HT1080 (cell line): ENCODE data around the gene SCAND1. TPM values are rescaled to one million over a fixed set of nuclear protein-coding genes. Genes with fewer than 3 reads are reported as not detected.
A peak's percentile ranks its signal among the peaks of the same experiment; 100 is the strongest.
"Not testable (repeated sequence)": the region's sequence is repeated elsewhere in the genome, so short reads cannot be mapped to it uniquely, and the experiment has no call there.

Experiments used
- DNase-seq: peaks from one replicate; pipeline ENCODE4 v3.0.0-alpha.2; 2015; ENCODE audit warnings: low read depth
- total RNA-seq: library from RNA; depleted of rRNA; stranded (reverse); fragments of >200 nt; shearing (Covaris generic); gene quantifications from 2 replicates; pipeline ENCODE4 v1.2.3, GENCODE V29; 2014

The SCAND1 gene
- total RNA-seq, 1 experiment from 2014 or later = 103 TPM

DNA sequence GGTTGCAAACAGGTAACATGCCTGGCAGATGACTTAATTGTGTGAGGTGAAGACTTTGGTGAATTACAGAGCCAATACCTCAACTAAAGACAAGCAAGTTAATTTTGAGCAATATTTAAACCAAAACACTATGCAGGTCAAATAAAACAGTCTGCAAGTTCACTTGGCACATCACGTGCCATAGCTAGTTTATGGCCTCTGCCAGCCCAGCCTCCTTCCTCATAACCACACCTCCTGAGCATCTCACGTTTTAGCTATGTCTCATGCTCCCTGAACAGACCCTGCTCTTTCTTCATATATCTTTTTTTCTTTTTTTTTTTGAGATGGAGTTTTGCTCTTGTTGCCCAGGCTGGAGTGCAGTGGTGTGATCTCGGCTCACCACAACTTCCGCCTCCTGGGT lies 9.6 kb upstream of the SCAND1 start:
- no peak for DNase-seq

DNA sequence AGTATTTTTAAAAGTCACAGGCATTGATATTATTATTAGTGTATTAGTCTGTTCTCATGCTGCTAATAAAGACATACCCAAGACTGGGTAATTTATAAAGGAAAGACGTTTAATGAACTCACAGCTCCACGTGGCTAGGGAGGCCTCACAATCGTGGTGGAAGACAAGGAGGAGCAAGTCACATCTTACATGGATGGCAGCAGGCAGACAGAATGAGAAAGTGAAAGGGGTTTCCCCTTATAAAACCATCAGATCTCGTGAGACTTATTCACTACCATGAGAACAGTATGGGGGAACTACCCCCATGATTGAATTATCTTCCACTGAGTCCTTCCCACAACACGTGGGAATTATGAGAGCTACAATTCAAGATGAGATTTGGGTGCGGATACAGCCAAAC lies 5.0 kb upstream of the SCAND1 start:
- DNase-seq = not testable (repeated sequence)

DNA sequence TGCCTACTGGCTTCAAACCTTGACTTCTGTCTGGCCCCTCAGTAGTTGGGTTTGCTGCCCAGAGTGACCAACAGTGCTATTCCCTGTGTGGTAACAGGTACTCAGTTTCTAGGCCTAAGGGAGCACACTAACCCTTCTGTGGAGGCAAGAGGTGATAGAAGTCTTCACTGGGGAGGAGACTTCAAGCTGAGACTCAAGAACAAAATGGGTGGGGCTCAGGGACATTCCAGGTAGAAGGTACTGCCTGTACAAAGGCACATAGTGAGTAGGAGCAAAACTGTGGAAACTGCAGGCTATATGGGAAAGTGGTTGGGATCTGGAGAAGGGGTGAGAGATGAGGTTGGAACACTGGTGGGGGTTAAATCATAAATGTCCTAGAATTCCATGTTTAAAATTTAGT lies 2.3 kb upstream of the SCAND1 start:
- no peak for DNase-seq

DNA sequence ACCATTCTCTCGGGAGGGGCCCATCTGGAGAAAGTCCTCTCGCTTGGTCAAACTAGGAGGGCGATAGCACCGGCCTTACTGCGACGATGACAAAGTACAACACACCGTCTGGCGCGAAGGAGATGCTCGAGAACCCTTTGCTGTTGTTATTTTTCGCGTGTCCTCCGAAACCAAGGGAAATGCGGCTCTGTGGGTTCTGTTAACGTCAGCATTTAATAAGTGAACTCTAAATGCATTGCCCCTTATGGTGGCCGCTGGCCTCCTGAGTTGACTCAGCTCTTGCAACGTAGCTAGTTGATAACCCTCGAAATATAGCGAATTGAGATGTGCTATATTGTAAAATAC lies 577 bp upstream of the SCAND1 start:
- DNase-seq = no peak

DNA sequence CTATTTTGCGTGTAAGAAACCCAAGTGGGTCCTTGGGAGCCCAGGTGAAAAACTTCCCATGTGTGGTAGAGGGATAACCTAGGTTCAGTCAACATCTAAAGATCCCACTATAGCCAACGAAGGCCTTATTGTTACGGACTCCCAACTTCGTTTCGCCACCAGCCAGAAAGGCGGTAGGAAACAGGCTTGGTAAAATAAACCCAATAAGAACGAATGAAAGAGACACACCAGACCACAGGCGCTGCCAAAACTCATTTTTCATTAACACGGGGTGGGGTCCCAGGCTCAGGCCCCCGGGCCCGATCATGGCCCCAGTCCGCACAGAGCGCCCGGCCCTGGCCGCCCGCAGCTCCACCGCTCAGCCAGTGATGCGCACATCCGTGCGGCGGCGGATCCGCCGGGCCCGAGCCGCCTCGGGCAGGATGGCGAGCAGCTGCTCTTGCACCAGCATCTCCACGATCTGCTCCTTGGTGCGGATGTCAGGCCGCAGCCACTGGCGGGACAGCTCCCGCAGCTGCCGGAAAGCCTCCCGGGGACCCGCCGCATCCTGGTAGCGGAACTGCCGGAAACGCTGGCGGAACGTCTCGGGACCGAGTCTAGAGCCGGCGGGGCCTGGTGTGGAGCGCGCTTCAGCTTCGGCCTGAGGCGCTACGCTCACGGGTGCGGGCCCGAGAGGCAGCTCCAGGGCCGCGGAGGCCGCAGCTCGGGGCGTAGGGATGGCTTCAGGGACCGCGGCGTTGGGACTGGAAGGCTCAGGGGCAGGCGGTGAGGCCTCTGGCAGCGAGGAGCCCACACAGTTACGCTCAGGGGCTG lies 709 bp downstream of the SCAND1 start:
- no peak for DNase-seq

DNA sequence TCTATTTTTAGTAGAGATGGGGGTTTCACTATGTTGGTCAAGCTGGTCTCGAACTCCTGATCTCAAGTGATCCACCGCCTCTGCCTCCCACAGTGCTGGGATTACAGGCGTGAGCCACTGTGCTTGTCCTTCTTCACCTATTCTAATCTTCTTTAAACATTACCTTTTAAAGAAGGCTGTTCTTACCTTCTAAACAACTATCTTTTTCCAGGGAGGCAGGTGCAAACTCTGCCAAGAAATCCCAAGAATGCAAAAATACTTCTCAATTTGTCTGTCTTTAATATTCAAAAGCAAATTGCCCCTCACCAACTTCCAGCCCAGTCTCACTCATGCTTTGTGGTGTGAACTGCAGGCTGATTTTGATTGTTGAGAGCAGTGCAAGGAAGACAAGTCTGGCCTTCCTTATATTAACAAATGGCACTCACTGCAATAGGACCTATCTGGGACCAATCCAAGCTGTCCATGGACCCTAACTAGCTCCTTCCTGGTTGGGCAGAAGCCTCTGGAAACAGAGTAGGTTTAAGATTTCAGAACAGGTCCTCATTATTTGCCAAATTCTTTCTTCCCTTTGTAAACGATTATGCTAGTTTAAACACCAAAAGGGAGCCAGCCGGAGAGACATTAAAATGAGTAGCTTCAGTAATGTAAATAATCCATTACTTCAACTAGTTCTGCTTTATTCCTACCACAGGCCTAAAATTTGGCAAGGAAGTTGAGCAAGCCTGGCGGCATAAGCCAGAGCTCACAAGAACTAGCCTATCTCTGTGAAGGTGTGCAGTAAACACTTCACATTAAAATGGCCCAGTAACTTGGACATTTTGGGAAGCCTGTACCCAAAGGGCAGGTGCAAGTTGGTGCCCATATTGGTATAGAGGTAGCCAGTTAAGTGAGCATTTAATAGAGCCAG lies 1.6 kb downstream of the SCAND1 start:
- DNase-seq = no peak

DNA sequence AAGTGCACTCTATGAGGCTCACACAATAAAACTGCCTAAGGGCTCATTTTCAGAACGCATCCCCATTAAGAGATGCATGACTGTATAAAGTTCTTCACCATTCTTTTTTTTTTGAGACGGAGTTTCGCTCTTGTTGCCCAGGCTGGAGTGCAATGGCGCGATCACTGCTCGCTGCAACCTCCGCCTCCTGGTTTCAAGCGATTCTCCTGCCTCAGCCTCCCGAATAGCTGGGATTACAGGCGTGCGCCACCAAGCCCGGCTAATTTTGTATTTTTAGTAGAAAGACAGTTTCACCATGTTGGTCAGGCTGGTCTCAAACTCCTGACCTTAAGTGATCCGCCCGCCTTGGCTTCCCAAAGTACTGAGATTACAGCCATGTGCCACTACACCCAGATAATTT lies 2.2 kb downstream of the SCAND1 start:
- DNase-seq = not testable (repeated sequence)

DNA sequence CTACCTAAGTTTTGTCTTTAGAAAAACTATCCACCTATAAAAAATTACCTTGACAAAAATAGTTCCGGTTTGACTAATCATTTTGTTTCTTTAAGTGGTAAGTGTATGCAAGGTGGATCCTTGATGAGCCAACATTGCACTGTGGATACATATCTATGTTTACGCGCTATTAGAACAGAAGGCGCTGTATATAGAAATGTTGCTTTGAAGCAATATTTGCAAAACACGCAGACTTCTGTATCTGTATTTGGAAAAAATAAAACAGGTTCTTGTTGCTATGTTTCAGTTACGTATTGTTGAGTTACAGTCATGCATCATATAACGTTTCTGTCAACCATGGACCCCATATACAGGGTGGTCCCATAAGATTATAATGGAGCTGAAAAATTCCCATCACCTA lies 4.2 kb downstream of the SCAND1 start:
- no peak for DNase-seq

DNA sequence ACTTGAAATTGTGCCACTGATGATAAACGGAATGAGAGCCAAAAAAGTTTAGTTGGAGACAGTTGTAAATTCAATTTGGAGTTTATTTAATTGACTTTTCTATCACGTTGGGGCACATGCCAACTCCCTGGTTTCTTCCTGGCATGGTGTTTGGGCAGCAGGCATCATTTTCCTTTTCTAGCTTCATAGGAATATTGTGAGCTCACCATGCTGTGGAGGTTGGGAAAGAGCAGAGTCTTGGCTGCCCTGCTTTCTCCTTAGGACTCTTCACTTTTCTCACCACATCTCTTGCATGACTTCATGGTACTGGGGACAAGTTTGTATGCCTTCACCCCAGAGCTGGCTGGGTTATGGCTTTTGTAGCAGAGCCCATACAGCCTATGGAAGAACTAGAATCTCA lies 6.4 kb downstream of the SCAND1 start:
- no peak for DNase-seq

DNA sequence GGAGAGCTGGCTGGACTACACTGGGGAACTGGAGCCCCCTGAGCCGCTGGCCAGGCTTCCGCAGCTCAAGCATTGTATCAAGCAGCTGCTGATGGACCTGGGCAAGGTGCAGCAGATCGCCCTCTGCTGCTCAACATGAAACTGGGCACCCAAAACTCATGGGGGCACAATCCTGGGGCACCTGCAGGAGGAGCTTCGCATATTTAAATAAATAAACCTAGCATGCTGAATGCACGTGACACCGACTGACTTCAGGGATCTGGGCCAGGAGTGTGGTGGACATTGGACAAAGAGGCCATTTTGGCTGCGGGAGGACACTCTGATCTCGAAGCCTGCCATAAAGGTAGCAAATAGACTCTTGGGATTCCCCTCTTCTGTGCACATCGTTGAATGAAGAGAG lies 6.8 kb downstream of the SCAND1 start:
- peak; percentile 34 for DNase-seq

DNA sequence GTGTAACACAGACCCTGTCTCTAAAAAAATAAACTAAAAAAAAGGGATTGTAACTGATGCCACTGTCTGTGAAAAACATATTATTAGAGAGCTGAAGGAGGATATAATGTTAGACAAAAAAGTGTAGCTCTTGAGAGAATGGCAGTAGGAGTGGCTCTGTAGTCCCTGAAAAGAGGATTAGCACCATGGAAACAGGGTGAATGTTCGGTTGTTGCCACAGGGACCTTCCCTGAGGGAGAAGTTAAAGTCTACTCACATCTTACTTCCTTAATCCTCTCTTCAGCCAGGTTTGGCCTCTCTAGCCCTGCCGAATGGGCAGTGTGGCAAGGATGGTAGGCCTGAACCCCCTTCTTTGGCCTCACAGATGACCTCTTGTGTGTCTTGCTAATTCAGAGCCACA lies 12.1 kb downstream of the SCAND1 start:
- DNase-seq = no peak

DNA sequence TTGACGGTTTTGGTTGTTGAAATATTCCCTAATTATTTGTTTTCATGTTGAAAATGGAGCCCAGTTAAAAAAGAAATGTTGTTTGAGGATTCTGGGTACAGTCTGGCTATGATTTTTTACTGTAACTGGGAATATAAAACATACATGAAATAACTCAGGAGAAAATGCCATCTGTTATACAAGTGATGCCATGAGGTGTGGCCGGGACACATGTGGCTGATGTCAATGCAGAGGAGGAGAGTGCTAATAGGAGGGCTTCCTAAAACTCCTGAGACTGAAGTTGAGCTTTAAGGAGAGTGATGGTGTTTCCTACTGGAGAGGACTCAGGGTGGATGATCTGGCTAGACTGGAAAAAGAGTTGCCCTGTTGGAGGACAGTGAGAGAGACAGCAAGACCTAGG lies 12.7 kb downstream of the SCAND1 start:
- DNase-seq = no peak

DNA sequence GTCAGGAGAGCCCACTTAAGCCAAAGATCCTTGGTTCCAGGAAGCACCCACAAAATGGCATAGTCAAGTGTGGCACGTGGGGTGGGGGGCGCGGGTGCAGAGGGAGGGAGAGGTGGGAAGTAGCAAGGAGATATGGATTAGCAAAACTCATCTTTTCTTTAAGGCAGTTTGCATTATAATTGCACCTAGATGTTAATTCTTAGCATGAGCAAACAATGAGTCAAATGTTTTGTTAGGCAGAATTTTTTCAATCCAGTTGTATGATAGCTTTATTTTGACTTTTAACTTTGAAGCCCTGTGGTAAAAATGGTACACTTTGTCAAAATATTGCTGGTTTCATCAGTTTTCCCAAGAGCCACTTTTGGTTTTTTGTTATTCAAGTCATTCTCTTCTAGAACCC lies 15.0 kb downstream of the SCAND1 start:
- no peak for DNase-seq

DNA sequence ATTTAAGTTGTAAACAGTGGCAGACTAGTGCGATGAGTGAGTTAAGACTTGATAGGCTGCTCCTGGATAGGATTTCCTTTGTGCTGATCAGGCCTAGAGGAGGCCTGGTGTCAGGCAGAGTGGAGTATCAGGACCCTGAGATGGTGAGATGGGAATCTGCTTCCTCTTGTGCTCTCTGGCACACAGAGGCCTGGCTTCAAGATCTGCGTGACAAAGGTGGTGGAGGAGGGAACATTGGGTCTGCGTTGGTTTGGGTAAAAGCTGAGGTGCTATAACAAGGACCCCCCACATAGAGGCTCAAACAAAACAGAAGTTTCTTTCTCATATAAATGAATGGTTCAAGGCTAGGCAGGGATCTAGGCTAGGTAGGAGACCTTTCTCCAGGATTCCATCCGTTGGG lies 20.3 kb downstream of the SCAND1 start:
- no peak for DNase-seq

DNA sequence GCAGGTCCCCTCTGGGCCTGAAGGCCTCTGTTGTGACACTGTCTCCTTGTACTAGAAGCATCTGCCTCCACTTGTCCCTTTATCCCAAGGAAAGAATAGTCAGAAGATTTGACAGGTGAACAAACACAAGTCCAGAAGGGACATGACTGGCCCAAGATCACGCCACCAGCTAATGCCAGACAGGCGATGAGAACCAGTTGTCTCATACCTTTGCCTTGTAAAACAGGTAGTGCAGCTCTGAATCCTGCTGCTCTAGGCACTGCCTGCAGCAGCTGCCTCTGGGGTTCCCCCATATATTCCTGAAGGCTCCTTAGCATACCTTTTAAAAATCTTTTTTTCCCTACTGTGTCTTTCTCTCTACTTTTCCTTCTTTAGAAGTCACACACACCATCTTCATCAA lies 25.0 kb downstream of the SCAND1 start:
- no peak for DNase-seq

DNA sequence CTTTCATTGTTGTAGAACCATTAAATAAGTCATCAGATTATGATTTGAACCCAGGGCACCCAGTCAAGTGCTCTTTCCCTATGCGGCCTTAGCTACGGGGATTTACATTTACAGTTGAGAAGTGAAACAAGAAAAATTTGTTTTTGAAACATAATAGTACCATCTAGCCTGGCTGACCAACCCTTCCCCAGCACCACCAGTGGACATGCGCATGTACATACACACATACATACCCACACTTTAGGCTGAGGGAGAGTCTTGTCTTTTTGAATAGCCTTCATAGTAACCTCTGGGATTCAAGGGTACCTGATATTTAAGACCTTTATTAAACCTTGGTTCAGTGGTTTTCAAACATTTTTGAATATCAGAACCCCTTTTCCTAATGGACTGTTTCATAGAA lies 33.8 kb downstream of the SCAND1 start:
- DNase-seq = no peak

DNA sequence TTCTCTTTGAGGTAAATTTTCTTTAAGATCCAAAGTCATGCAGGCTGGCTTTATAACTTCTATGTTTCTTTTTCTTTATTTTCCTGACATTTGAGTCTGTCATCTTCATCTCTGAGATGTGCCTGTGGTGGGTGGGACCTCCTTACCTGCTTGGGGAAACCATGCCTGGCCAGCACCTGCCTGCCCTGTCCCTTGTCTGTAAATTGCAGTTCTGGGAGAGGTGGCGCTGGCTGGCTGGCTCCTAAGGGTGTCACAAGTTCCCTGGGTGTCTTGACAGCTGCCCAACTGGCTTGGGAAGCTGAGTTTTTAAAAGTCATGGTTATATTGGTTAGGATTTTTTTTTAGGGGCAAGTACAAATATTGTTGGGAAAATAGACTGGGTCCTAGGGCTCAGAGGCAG lies 36.3 kb downstream of the SCAND1 start:
- no peak for DNase-seq

DNA sequence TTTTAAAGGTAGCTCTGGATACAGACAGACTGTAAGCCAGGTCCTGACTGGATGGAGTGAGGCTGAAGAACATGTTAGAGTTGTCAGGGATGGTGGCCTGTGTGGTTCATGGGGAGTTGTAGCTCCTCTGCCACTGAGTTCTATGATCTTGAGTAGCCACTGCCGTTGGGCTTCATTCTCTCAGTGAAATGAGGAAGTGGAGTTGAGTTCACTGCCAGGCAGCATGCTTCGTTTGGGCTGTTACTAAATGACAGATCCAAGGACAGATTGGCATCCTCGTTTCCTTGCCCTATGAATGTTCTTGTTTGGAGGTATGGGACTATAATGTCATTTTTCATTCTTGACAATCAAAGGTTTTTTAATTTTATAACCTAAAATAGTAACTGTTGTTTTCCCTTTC lies 37.2 kb downstream of the SCAND1 start:
- no peak for DNase-seq

DNA sequence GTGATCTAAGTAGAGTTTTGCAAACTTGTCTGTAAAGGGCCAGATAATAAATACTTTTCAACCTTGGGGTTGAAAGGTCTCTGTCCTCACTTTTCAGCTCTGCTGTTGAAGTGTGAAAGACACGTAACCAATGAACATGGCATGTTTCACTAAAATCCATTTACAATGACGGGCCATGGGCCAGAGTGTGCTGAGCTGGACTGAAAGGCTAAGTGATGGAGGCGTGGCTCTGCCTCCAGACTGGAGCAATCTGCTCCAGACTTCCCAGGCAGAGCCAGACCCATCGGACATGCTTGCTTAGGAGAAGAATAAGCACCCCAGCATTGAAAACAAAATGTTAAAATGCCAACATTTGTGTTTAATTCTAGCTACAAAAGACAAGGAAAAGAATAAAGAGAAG lies 41.4 kb downstream of the SCAND1 start:
- no peak for DNase-seq

DNA sequence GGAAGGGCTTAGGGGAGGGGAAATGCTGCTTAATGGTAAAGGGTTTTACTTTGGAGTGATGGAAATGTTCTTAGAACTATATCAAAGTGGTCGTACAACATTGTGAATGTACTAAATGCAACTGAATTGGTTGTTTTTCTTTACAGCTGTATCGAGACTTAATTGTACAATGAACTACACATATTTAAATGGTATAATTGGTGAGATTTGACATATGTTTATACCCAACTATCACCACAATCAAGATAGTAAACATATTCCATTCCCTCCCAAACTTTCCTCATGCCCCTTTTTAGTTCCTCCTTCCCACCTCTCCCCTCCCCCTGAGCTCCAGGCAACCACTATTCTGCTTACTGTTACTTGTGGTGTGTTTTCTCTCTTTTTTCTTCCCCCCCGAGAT lies 44.0 kb downstream of the SCAND1 start:
- no peak for DNase-seq

DNA sequence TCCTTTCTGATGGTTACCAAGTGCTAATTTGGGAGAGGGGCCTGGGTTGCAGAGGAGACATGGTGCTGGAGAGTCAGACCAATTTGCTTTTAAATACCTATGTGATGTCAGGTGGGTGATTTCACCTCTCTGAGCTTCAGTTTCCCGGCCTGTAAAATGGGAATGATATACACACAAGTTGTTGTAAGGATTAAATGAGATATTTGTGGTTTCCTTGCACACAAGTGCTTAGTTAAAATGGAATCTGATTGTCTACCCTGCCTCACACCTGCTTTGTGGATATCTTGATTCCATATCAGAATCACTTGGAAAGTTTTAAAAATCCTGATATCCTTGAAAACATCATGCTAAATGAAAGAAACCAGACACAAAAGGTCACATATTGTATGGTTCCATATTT lies 44.5 kb downstream of the SCAND1 start:
- DNase-seq = no peak

DNA sequence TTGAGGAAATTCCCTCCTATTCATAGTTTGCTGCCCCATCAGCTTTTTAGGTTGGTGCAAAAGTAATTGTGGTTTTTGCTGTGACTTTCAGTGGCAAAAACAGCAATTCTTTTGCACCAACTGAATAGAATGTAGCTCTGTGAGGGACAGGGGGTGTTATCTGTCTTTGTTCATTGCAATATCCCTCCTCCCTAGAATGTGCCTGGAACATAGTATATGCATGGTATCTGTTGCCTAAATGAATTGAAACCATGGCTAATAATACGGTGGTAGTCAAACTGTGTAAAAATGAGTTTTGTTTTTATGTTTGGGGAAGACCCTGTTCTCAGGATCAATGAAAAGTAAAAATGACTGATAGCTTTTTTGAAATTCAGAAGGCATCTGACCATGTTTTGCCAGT lies 45.1 kb downstream of the SCAND1 start:
- no peak for DNase-seq

DNA sequence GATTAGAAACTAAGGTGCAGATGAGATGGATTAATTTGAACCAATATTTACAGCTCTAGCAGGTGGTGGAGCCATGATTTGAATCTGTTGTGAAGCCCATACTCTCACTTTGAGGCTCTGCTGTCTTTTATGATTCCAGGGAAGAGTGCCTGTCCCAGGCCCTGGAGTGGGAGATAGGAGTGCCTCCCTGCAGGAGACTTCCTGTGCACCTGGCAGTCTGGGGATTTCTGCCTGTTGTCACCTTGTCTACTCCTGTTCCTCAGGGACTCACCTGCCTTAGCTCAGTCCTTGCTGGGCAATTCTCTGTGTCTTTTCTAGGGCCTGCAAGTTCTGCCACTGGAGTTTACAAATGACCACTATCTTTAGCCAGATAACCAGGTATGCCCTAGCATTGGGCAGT lies 46.3 kb downstream of the SCAND1 start:
- no peak for DNase-seq
